VCaP (cell line): Measurements from ENCODE around the gene NUP93.

Experiments used
- H3K27ac ChIP-seq: fragments of 450-650 bp; 2 replicates; pipeline ENCODE4 v1.5.1; 2017
- TF ChIP-seq, protein P1 (sequence below): fragments of 450-650 bp; conservative IDR thresholded peaks from 2 replicates; pipeline ENCODE4 v1.5.1; 2017; ENCODE audit warnings: mild to moderate bottlenecking, moderate library complexity

NUP93 gene

GRCh38 chr16:56729735-56730662, at the start of gene NUP93:
Gene NUP93 (plus strand): TSS chr16:56730129. CDS start chr16:56748248, 18,119 bp downstream.
- H3K27ac ChIP-seq: peak within 1 kb of the TSS; percentile 65
- TF ChIP-seq, protein P1, sequence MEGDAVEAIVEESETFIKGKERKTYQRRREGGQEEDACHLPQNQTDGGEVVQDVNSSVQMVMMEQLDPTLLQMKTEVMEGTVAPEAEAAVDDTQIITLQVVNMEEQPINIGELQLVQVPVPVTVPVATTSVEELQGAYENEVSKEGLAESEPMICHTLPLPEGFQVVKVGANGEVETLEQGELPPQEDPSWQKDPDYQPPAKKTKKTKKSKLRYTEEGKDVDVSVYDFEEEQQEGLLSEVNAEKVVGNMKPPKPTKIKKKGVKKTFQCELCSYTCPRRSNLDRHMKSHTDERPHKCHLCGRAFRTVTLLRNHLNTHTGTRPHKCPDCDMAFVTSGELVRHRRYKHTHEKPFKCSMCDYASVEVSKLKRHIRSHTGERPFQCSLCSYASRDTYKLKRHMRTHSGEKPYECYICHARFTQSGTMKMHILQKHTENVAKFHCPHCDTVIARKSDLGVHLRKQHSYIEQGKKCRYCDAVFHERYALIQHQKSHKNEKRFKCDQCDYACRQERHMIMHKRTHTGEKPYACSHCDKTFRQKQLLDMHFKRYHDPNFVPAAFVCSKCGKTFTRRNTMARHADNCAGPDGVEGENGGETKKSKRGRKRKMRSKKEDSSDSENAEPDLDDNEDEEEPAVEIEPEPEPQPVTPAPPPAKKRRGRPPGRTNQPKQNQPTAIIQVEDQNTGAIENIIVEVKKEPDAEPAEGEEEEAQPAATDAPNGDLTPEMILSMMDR: no peak

DNA sequence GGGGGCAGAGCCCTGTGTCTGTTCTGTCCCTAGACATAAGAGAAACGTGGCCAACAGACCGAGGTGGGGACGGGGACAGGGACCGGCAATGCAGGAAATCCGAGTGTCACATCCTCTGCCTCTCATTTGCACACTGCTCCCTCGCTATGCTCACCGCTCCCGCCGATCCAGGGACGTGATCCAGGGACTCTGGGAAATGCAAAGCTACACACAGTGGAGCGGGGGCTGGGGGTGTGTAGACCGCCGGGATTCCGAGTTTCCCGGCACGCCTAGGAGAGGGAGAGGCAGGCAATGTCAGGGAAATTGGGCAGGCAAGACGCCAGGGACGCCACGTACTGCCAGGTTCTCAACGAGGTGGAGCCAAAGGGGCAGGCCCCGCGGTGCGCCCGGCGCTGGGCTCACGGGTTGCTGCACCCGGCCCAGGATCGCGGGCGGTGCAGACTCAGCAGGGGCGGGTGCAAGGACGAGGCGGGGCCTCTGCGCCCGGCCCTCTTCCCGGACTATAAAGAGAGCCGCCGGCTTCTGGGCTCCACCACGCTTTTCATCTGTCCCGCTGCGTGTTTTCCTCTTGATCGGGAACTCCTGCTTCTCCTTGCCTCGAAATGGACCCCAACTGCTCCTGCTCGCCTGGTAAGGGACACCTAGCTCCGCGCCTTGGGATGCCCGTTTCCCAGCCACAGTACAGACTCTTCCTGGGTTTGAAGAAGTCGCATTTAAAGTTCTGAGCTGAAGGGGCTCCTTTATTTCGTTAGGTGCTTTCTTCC, 47.8 kb upstream of the NUP93 start, which contains the start of gene MT1X:
Gene MT1X, plus strand, starts transcription at position 532 of the 764 bp plus-strand sequence. Its CDS starts 71 bp downstream, at position 603.
- H3K27ac ChIP-seq: peak within 1 kb of the TSS; percentile 81
- TF ChIP-seq, protein P1: no peak

- H3K27ac ChIP-seq: peak overlapping the region; percentile 81
- TF ChIP-seq, protein P1: no peak
Measured at GRCh38 chr16:56682703-56683397, 47.1 kb upstream of the NUP93 start.

- peak overlapping the region; percentile 81; the same call in 1 of the 2 replicates for H3K27ac ChIP-seq
- TF ChIP-seq, protein P1: no peak
Measured at GRCh38 chr16:56683424-56684172, 46.3 kb upstream of the NUP93 start.

DNA sequence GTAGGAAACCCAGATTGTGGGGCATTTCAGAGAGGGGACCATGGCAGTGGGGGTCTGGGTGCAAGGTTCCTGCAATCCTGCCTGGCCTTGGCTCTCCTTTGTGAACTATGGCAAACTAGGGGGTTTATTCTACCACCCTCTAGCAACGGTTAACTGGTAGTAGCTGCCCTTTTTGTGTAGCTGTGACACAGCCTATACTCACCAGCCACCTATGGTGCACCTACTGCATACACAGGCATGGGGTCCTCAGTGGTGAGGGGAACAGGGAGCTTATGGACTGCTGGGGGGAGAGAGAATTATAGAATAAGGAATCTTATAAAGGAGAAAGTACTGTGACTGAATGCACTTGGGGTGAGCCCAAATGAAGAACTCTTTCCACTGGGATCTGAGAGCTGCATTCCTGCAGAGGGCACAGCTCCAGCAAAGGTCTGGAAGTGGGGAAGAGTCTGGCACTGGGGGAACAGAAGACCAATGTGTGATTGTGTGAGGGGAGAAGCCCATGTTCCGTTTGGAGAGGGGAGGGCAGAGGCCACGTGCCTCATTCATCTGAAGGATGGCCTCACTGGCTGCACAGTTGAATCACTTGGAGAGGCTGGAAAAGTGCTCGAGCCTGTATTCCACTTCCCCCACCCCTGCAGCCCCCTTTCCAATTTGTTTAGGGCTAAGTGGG, 45.5 kb upstream of the NUP93 start:
- H3K27ac ChIP-seq: no peak overlapping the region
- TF ChIP-seq, protein P1: no peak

DNA sequence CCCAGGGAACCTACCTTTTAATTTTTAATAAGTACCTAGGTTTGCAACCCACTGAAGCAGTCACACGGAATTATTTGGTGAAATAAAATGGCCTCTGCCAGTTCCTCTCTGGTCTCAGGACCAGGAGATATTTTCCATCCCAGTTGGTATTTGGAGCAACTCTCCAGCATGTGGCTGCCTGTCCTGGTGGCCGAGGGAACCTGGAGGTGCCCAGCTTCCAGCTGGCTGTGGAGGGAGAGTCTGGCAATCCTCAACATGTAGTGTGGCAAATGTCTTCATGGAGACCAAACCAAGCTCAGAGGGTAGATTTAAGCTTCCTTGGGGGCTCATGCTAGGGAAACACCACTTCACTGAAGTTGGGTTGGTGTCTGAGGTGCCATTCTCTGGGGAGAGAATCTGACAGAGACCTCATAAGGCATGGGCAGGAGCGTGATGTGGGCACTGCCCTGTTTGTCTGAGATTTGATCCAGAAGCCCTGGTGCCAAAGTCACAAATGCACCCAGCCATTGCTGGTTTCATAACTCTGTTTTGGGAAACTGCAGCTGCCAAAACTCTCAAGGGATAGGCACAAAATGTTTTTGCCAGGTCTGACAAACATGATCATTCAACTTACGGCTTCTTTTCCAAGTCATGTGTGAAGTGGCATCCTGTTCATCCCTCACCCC, 44.9 kb upstream of the NUP93 start:
- TF ChIP-seq, protein P1: no peak
- no peak overlapping the region for H3K27ac ChIP-seq
